Smooth muscle cell (in vitro differentiated cells): ENCODE measurements around the gene LEFTY1. TPM values are rescaled to one million over a fixed set of nuclear protein-coding genes. Genes with fewer than 3 reads are reported as not detected.

Experiments used
- DNase-seq: peaks from one replicate; lab custom pipeline; 2025; ENCODE audit not compliant: unreplicated experiment; lab: John Stamatoyannopoulos, UW
- H2AFZ ChIP-seq: fragments of 200-600 bp; sonication (generic); 2 replicates; pipeline ENCODE4 v1.6.0; 2016; ENCODE audit warnings: antibody characterized with exemption, low read depth, mild to moderate bottlenecking
- H3F3A ChIP-seq: fragments of 200-600 bp; sonication (generic); 2 replicates; pipeline ENCODE4 v1.6.0; 2017; ENCODE audit warnings: antibody characterized with exemption, low read depth
- H3K27ac ChIP-seq: fragments of 200-600 bp; sonication (generic); 2 replicates; pipeline ENCODE4 v1.5.1; 2016; ENCODE audit warnings: low read depth, mild to moderate bottlenecking
- H3K27me3 ChIP-seq: fragments of 200-600 bp; sonication (generic); 2 replicates; pipeline ENCODE4 v1.6.1; 2016; ENCODE audit warnings: low read depth, mild to moderate bottlenecking
- H3K36me3 ChIP-seq: fragments of 200-600 bp; sonication (generic); 2 replicates; pipeline ENCODE4 v1.5.1; 2016; ENCODE audit warnings: low read depth
- H3K4me1 ChIP-seq: fragments of 200-600 bp; sonication (generic); 2 replicates; pipeline ENCODE4 v1.5.1; 2016; ENCODE audit warnings: low read depth
- H3K4me2 ChIP-seq: fragments of 200-600 bp; sonication (generic); 2 replicates; pipeline ENCODE4 v1.6.0; 2016; ENCODE audit warnings: mild to moderate bottlenecking
- H3K4me3 ChIP-seq: fragments of 200-600 bp; sonication (generic); 2 replicates; pipeline ENCODE4 v1.5.1; 2016; ENCODE audit warnings: mild to moderate bottlenecking
- H3K79me2 ChIP-seq: fragments of 200-600 bp; sonication (generic); 2 replicates; pipeline ENCODE4 v1.6.0; 2016; ENCODE audit warnings: low read depth, mild to moderate bottlenecking
- H3K9ac ChIP-seq: fragments of 200-600 bp; sonication (generic); 2 replicates; pipeline ENCODE4 v1.6.0; 2016; ENCODE audit warnings: low read depth
- H3K9me3 ChIP-seq: fragments of 200-600 bp; sonication (generic); replicated peaks from 2 replicates; pipeline ENCODE4 v1.5.1; 2016; ENCODE audit warnings: low read depth
- H4K20me1 ChIP-seq: fragments of 200-600 bp; sonication (generic); 2 replicates; pipeline ENCODE4 v1.6.0; 2016; ENCODE audit warnings: low read depth
- CTCF ChIP-seq: fragments of 200-600 bp; sonication (generic); IDR thresholded peaks from 2 replicates; pipeline ENCODE4 v1.5.1; 2017; ENCODE audit warnings: borderline replicate concordance, mild to moderate bottlenecking, antibody characterized with exemption; ENCODE audit not compliant: insufficient read depth, poor library complexity, severe bottlenecking
- WGBS: methylation state at CpG from one replicate; pipeline ENCODE4 v1.1.7; 2016; ENCODE audit warnings: low lambda C conversion rate; 5-methylcytosine and 5-hydroxymethylcytosine counted together
- polyA plus RNA-seq: library from polyadenylated mRNA; unstranded; fragments of >200 nt; fragmentation: Nextera tagmentation; extraction: Ambion mirVana; gene quantifications from 2 replicates; pipeline ENCODE4 v1.2.1, GENCODE V29; 2016
- total RNA-seq: library from RNA; depleted of rRNA; stranded (reverse); fragments of >200 nt; gene quantifications from 2 replicates; pipeline ENCODE4 v1.2.3, GENCODE V29; 2014

The LEFTY1 gene
- total and polyA plus RNA-seq, 2 experiments from 2014 or later: not detected

- Histone ChIP-seq H3K36me3 (no peaks in the 10 kb centered on the region), H3K4me2 (no peak overlapping the region), H3K79me2 (no peaks in the 10 kb centered on the region), H3K9ac (no peak overlapping the region), H3K4me3 (no peak overlapping the region), H4K20me1 (no peaks in the 10 kb centered on the region), H2AFZ (no peak overlapping the region), H3K27ac (no peak overlapping the region), H3K27me3 (no peaks in the 10 kb centered on the region), H3K9me3 (no peaks in the 10 kb centered on the region), H3F3A (no peaks in the 10 kb centered on the region), H3K4me1 (no peaks in the 10 kb centered on the region)
- TF ChIP-seq CTCF: peak; percentile 62
- 54% methylated on average over 13 of the region's 13 CpGs for WGBS
- DNase-seq: peak; percentile 8
Observed at GRCh38 chr1:225845571-225846259, 43.2 kb downstream of the LEFTY1 start.

GRCh38 chr1:225845097-225845496 is 43.8 kb downstream of the LEFTY1 start:
- TF ChIP-seq CTCF: no peak
- no peak for DNase-seq
- Histone ChIP-seq H3K36me3 (no peaks in the 10 kb centered on the region), H3K4me1 (no peaks in the 10 kb centered on the region), H3K9me3 (no peaks in the 10 kb centered on the region), H3K27me3 (no peaks in the 10 kb centered on the region), H3K79me2 (no peaks in the 10 kb centered on the region), H2AFZ (no peak overlapping the region), H3K27ac (no peak overlapping the region), H4K20me1 (no peaks in the 10 kb centered on the region), H3K4me2 (no peak overlapping the region), H3F3A (no peaks in the 10 kb centered on the region), H3K9ac (no peak overlapping the region), H3K4me3 (no peak overlapping the region)
- over 99% methylated on average over 13 of the region's 14 CpGs for WGBS

GRCh38 chr1:225844236-225845061 is 44.5 kb downstream of the LEFTY1 start:
- DNase-seq: no peak
- Histone ChIP-seq H3K4me1 (no peaks in the 10 kb centered on the region), H3K36me3 (no peaks in the 10 kb centered on the region), H3K9me3 (no peaks in the 10 kb centered on the region), H3K4me3 (no peak overlapping the region), H3K27me3 (no peaks in the 10 kb centered on the region), H3K9ac (no peak overlapping the region), H3K27ac (no peak overlapping the region), H4K20me1 (no peaks in the 10 kb centered on the region), H3K79me2 (no peaks in the 10 kb centered on the region), H3K4me2 (no peak overlapping the region), H2AFZ (no peak overlapping the region), H3F3A (no peaks in the 10 kb centered on the region)
- WGBS: 93% methylated on average over 18 of the region's 18 CpGs
- no peak for TF ChIP-seq CTCF
